Measurements from ENCODE around the gene B3GAT1. TPM values are rescaled to one million over a fixed set of nuclear protein-coding genes. Genes with fewer than 3 reads are reported as not detected.

Gene B3GAT1
- total and polyA plus RNA-seq, 2 of the 13 experiments (the other 11 are each of a cell fraction or from before 2014, with no cell fraction given), result not detected

DNA sequence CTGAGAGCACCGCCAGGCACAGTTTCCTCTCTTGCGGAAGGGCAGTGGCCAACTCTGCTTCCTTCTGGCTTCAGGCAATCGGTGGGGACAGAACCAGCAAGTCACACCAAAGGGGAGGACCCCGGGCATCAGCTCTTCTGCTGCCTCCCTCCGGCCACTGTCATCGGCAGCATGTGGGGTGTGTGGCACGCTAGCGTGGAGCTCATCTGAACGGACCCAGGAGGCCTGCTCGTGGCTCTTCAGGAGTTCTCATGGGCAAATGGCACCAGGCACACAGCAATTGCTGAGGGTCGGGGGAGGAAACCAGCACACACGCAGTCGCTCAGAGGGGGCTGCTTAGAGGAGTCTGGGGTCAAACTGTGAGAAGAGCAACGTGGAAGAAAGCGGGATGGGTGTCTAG lies 26.9 kb downstream of the B3GAT1 start:
- FAIRE-seq, result no peak
- Histone ChIP-seq H3K4me2 (ENCODE audit: low read depth, low read length) (no peak overlapping the region), H3K27ac (ENCODE audit: extremely low read length, insufficient read depth, low read length) (no peak overlapping the region), H3K4me3 (replicated peaks in 1 of 3; ENCODE audit: insufficient read depth in 1 of 3, low read depth in 2 of 3, low read length in 3 of 3) (no peak overlapping the region), H4K20me1 (ENCODE audit: insufficient read depth, low read length) (no peaks in the 10 kb centered on the region), H3K9me3 (ENCODE audit: low read length) (no peaks in the 10 kb centered on the region), H3K9ac (ENCODE audit: insufficient read depth, low read depth, low read length) (no peak overlapping the region), H2AFZ (ENCODE audit: low read length) (no peak overlapping the region), H3K79me2 (ENCODE audit: insufficient read depth, low read length) (no peaks in the 10 kb centered on the region), H3K27me3 (ENCODE audit: control insufficient read depth in 1 of 2, insufficient read depth in 2 of 2, low read length in 2 of 2) (peaks cover 6 to 43% of the 10 kb centered on the region in 2 experiments; a peak in 4 of 5 replicates), H3K36me3 (replicated peaks in 1 of 2; ENCODE audit: control insufficient read depth in 1 of 2, insufficient read depth in 2 of 2, low read length in 2 of 2) (no peaks in the 10 kb centered on the region), H3K4me1 (ENCODE audit: insufficient read depth, low read length) (no peaks in the 10 kb centered on the region)
- ChIA-PET CTCF (ENCODE audit: low intra/inter-chr PET ratio, low total read pairs) (no interaction called here), POLR2A (no interaction called here)
- 39% methylated on average over 8 of the region's 15 CpGs for WGBS (ENCODE audit: low lambda C conversion rate)
- intact Hi-C loops (cut with micrococcal nuclease; ENCODE audit: unreplicated experiment) (no loop called here), in situ Hi-C loops (cut with HindIII; ENCODE audit: extremely low pct_ligation_motif_present, low pct_unique_long_range_greater_than_20kb) (no loop called here)
- DNase-seq (ENCODE audit: low spot score), result no peak
- BruUV-seq (replicated peaks), result no TSS peak
- no peak for ATAC-seq
- TF ChIP-seq, protein P1, sequence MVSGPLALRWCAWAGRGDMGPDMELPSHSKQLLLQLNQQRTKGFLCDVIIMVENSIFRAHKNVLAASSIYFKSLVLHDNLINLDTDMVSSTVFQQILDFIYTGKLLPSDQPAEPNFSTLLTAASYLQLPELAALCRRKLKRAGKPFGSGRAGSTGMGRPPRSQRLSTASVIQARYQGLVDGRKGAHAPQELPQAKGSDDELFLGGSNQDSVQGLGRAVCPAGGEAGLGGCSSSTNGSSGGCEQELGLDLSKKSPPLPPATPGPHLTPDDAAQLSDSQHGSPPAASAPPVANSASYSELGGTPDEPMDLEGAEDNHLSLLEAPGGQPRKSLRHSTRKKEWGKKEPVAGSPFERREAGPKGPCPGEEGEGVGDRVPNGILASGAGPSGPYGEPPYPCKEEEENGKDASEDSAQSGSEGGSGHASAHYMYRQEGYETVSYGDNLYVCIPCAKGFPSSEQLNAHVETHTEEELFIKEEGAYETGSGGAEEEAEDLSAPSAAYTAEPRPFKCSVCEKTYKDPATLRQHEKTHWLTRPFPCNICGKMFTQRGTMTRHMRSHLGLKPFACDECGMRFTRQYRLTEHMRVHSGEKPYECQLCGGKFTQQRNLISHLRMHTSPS (CRISPR knock-in tag; IDR thresholded peaks at IDR 0.05; ENCODE audit: low read depth), result no peak
- TF ChIP-seq, protein P2, sequence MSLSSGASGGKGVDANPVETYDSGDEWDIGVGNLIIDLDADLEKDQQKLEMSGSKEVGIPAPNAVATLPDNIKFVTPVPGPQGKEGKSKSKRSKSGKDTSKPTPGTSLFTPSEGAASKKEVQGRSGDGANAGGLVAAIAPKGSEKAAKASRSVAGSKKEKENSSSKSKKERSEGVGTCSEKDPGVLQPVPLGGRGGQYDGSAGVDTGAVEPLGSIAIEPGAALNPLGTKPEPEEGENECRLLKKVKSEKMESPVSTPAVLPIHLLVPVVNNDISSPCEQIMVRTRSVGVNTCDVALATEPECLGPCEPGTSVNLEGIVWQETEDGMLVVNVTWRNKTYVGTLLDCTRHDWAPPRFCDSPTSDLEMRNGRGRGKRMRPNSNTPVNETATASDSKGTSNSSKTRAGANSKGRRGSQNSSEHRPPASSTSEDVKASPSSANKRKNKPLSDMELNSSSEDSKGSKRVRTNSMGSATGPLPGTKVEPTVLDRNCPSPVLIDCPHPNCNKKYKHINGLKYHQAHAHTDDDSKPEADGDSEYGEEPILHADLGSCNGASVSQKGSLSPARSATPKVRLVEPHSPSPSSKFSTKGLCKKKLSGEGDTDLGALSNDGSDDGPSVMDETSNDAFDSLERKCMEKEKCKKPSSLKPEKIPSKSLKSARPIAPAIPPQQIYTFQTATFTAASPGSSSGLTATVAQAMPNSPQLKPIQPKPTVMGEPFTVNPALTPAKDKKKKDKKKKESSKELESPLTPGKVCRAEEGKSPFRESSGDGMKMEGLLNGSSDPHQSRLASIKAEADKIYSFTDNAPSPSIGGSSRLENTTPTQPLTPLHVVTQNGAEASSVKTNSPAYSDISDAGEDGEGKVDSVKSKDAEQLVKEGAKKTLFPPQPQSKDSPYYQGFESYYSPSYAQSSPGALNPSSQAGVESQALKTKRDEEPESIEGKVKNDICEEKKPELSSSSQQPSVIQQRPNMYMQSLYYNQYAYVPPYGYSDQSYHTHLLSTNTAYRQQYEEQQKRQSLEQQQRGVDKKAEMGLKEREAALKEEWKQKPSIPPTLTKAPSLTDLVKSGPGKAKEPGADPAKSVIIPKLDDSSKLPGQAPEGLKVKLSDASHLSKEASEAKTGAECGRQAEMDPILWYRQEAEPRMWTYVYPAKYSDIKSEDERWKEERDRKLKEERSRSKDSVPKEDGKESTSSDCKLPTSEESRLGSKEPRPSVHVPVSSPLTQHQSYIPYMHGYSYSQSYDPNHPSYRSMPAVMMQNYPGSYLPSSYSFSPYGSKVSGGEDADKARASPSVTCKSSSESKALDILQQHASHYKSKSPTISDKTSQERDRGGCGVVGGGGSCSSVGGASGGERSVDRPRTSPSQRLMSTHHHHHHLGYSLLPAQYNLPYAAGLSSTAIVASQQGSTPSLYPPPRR (CRISPR knock-in tag; IDR thresholded peaks at IDR 0.05; ENCODE audit: borderline replicate concordance), result no peak
- TF ChIP-seq ZNF709 (CRISPR knock-in tag; IDR thresholded peaks at IDR 0.05), result no peak
- no peak for TF ChIP-seq RAD21 (CRISPR knock-in tag; IDR thresholded peaks at IDR 0.05)
- TF ChIP-seq NCOA1 (CRISPR knock-in tag; IDR thresholded peaks at IDR 0.05), result no peak
- TF ChIP-seq KDM1A (CRISPR knock-in tag; IDR thresholded peaks at IDR 0.05), result no peak
- TF ChIP-seq, protein P3, sequence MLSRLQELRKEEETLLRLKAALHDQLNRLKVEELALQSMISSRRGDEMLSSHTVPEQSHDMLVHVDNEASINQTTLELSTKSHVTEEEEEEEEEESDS (CRISPR knock-in tag; IDR thresholded peaks at IDR 0.05; ENCODE audit: borderline replicate concordance), result no peak
